Retinal pigment epithelial cell (primary cell): ENCODE results near the gene IGDCC3.

ENCODE experiments used
- DNase-seq: peaks from one replicate; pipeline ENCODE4 v3.0.0-alpha.2; 2010; ENCODE audit warnings: low read depth
- H3K4me3 ChIP-seq: 2 replicates; pipeline ENCODE4 v1.5.1; 2011; ENCODE audit warnings: mild to moderate bottlenecking, low read length, control low read depth, moderate library complexity
- TF ChIP-seq, protein P1 (sequence below): conservative IDR thresholded peaks from 2 replicates; pipeline ENCODE4 v1.5.1; 2011; ENCODE audit warnings: low read depth, low read length, control low read depth, inconsistent platforms

Gene IGDCC3

DNA sequence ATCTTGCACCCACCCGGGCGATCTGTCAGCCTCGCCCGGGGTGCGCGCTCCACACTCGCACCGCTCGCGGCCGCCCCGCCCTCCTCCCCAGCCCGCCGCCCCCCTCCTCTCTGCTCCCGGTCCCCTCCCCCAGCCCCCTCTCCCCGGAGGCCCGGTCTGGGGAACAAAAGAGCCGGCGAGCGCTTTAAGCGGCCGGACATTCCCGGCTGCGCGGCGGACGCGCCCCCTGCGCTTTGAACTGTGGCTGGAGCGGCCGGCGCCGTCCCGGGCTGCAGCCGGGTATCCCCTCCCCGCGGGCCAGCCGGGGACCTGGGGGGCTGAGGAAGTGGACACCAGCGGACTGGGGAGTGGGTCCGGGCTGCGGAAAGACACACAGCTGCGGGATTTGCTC, at the start of gene IGDCC3:
IGDCC3 (minus strand) TSS at position 27 of the 391 bp plus-strand sequence. CDS start 214 bp downstream, outside the sequence.
- TF ChIP-seq, protein P1, sequence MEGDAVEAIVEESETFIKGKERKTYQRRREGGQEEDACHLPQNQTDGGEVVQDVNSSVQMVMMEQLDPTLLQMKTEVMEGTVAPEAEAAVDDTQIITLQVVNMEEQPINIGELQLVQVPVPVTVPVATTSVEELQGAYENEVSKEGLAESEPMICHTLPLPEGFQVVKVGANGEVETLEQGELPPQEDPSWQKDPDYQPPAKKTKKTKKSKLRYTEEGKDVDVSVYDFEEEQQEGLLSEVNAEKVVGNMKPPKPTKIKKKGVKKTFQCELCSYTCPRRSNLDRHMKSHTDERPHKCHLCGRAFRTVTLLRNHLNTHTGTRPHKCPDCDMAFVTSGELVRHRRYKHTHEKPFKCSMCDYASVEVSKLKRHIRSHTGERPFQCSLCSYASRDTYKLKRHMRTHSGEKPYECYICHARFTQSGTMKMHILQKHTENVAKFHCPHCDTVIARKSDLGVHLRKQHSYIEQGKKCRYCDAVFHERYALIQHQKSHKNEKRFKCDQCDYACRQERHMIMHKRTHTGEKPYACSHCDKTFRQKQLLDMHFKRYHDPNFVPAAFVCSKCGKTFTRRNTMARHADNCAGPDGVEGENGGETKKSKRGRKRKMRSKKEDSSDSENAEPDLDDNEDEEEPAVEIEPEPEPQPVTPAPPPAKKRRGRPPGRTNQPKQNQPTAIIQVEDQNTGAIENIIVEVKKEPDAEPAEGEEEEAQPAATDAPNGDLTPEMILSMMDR: no peak
- peak within 1 kb of the TSS; percentile 50 for H3K4me3 ChIP-seq
- DNase-seq: no peak

DNA sequence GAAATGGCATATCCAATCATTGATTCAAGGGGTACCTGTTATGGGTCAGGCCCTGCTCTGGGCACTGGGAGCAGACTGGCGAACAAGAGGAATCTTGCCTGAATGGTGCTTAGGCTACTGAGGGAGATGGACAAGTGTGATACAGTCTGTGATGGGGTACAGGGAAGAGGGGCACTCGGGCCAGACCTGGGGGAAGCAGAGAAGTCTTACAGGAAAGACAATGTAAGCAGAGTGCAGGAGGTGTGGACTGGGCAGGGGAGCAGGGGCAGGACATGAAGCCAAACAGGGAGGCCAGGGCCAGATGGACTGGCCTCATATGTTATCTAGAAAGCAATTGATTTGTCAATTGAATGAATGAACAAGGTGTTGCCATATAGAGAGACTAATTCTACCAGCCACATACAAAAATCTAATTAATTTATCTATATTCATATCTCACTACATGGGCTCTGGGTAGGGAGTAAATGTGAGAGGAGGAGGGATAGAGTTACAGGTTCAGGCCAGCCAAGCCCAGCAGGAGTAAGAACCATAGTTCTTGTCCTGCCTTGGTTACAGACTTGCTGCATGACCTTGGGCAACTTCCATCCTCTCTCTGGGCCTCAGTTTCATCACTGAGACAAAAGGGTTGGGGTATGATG, 48.5 kb upstream of the IGDCC3 start:
- H3K4me3 ChIP-seq: no peak overlapping the region
- DNase-seq: no peak
- TF ChIP-seq, protein P1: no peak

DNA sequence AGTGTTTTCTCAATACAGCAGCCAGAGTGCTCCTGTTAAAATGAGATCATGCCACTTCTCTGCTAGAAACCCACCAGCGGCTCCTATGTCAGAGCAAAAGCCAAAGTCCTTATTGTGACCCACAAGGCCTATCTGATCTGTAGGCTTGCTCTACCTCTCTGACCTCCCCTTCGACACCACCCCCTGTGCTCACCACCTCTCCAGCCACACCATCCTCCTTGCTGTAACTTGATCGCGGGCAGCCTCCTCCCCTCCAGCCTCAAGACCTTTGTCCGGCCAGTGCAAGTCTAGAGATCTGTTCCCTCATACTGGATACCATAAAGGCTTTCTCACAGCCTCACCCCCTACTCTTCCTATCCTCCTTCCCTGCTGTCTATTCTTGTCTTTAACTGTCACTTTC, 46.9 kb upstream of the IGDCC3 start:
- no peak for DNase-seq
- H3K4me3 ChIP-seq: no peak overlapping the region
- TF ChIP-seq, protein P1: no peak

DNA sequence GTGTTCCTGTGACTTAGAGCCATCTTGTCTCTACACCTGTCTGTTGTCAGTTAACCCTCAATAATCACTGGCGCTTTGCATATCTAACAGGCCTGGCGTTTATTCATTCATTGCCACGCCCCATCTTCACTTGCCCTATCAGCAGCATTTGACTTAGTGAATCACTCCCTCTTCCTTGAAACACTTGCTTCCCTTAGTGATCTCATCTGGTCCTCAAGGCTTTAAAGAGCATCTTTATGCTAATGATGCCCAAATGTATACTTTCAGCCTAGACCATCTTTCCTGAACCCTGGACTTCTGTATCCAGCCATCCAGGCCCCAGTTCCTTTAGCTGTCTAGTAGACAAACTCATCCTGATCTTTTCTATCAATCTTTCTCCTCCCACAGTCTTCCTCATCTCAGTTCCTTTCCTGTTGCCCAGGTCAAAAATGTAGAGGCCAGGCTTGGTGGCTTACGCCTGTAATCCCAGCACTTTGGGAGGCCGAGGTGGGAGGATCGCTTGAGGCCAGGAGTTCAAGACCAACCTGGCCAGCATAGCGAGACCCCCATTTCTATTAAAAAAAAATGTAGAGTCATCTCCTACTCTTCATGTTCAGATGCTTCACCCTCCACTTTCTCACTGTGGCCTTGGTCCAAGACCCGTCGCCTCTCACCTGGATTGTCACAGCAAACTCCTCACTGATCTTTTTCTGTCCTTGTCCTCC, 46.3 kb upstream of the IGDCC3 start:
- TF ChIP-seq, protein P1: no peak
- no peak for DNase-seq

DNA sequence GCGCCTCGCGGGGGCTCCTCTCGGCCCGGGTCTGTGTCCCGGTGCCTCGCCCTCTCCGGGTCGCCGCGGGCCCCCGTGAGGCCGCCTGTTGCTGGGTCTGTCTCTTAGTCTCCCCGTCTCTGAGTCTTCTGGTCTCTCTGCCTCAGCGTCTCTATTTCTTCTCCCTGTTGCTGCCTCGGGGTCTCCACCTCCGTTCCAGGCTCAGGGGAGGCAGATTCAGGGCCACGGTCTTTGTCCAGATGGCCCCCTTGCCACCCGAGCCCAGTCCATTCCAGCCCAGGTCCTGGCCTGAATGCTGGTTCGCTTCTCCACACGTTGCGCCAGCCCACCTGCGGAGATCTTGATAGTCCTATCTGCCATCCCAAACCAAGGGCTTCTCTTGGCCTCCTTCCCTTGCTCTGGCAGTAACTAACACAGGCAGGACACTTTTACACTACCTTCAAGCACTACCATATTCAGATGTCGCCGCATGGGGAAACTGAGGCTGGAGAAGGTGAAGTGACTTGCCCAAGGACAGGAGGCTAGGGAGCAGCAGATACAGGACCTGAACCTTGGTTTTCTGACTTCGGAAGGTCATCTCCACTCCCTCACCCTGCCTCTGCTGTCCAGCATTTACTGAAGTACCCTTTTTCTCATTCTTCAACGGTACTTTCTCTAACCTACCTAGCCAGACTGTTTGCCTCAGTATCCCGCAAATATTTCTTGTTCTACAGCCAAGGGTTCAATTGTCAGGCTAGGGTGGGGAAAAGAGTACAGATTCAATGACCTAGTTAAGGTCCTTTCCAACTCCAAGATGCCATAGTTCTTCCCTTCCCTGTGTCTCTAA, 45.6 kb upstream of the IGDCC3 start:
- H3K4me3 ChIP-seq: peak overlapping the region; percentile 23
- DNase-seq: no peak
- TF ChIP-seq, protein P1: no peak

More for the DNA sequence above, 46.3 kb upstream of the IGDCC3 start:
- no peak overlapping the region for H3K4me3 ChIP-seq

DNA sequence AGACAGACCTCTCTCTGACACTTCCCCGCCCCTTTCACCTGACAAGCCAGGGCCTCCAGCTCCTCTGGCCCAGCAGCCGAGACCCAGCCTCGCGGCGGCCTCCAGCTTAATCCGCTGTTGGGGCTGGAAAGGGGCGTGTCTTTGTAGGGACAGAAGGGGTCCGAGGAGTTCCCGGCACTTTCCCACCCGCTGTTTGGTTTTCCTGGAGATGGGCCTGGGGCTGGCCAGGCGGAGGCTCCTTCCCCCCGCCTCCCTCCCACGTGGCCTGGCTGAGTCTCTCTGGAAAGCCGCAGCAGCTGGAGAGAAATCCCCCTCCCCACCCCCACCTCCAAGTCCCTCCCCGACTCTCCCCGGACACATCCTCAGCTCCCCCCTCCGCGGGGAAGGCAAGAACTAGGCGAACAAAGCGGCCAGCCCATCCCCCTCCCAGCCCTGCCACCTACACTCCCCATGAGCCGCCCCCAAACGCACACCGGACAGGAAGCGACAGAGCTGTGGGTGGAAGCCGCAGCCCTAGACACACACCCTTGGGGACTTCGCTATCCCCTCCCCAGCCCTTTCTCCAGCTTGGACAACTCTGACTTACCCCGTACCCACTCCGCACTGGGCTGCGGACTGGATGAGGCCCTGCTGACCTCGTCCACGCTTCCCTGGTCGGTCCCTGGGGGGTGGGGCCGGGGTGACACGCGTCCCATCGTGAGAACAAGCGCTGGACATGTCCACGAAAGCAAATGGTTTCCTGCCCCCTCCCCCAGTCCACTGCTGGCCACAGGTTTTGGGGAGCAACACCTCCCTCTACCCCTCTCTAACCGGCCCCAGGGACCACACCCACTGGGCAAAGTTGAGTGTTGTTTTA, 43.8 kb upstream of the IGDCC3 start:
- DNase-seq: no peak
- H3K4me3 ChIP-seq: peak overlapping the region; percentile 51
- TF ChIP-seq, protein P1: no peak
